Spleen (tissue), 11 donors: Measurements from ENCODE around the gene GUCA1A. TPM values are rescaled to one million over a fixed set of nuclear protein-coding genes. Genes with fewer than 3 reads are reported as not detected.
"Not testable (repeated sequence)": the region's sequence is repeated elsewhere in the genome, so short reads cannot be mapped to it uniquely, and the experiment has no call there.

ENCODE experiments used
- DNase-seq: peaks from one replicate; pipeline ENCODE4 v3.0.0-alpha.2; 2020
- H3K27ac ChIP-seq, 8 donors: fragments of 200-600 bp; sonication (generic) in 7 of 8; 1 replicate in 4 of 8; 2 replicates in 4 of 8; pipeline versions ENCODE4 v1.5.0 to v1.8.0; 2016 to 2021; ENCODE audit warnings: inconsistent platforms in 4 of 8, mild to moderate bottlenecking in 4 of 8, moderate library complexity in 1 of 8
- H3K27me3 ChIP-seq, 7 donors: fragments of 200-600 bp; sonication (generic) in 6 of 7; replicated peaks in 1 of 7; 1 replicate in 4 of 7; 2 replicates in 3 of 7; pipeline versions ENCODE4 v1.5.0 to v1.8.0; 2016 to 2021; ENCODE audit warnings: inconsistent platforms in 3 of 7, mild to moderate bottlenecking in 1 of 7
- H3K36me3 ChIP-seq, 6 donors: fragments of 200-600 bp; sonication (generic) in 5 of 6; 1 replicate in 4 of 6; 2 replicates in 2 of 6; pipeline versions ENCODE4 v1.5.0 to v1.8.0; 2016 to 2021; ENCODE audit warnings: inconsistent platforms in 2 of 6
- H3K4me1 ChIP-seq, 6 donors: fragments of 200-600 bp; sonication (generic) in 5 of 6; 1 replicate in 3 of 6; 2 replicates in 3 of 6; pipeline versions ENCODE4 v1.5.0 to v1.8.0; 2016 to 2021; ENCODE audit warnings: inconsistent platforms in 3 of 6
- H3K4me3 ChIP-seq, 8 donors: fragments of 200-600 bp; sonication (generic) in 7 of 8; 1 replicate in 4 of 8; 2 replicates in 4 of 8; pipeline versions ENCODE4 v1.5.0 to v1.8.0; 2016 to 2021; ENCODE audit warnings: inconsistent platforms in 4 of 8, mild to moderate bottlenecking in 4 of 8, moderate library complexity in 2 of 8
- H3K9me3 ChIP-seq, 8 donors: fragments of 200-600 bp; sonication (generic) in 7 of 8; 1 replicate in 4 of 8; 2 replicates in 4 of 8; pipeline versions ENCODE4 v1.5.0 to v1.8.0; 2016 to 2021; ENCODE audit warnings: inconsistent platforms in 4 of 8
- POLR2A ChIP-seq, 3 donors: fragments of 450-650 bp; IDR thresholded peaks; one replicate each; pipeline ENCODE4 v1.5.1; 2017; ENCODE audit warnings: antibody characterized with exemption in 3 of 3, mild to moderate bottlenecking in 1 of 3
- POLR2AphosphoS5 ChIP-seq, 3 donors: sonication (generic); formaldehyde crosslinking; IDR thresholded peaks; one replicate each; pipeline ENCODE4 v1.5.1; 2017; ENCODE audit warnings: antibody characterized with exemption in 3 of 3
- WGBS, 5 donors: extraction: QIAGEN DNeasy Blood & Tissue Kit in 3 of 5; methylation state at CpG; one replicate each; pipeline versions ENCODE4 v1.1.5 to v1.1.7; 2013 to 2018; 5-methylcytosine and 5-hydroxymethylcytosine counted together
- intact Hi-C: fragments of 100-400 bp; cut with DNase I; formaldehyde crosslinking; loops from one replicate; pipeline ENCODE4 v1.15.0; 2023; ENCODE audit warnings: low total_unique reads
- polyA plus RNA-seq, 3 donors: library from polyadenylated mRNA; stranded (reverse); fragments of 200-250 nt; gene quantifications; one replicate each; pipeline ENCODE4 v1.2.1, GENCODE V29; 2013
- total RNA-seq, 7 donors: library from RNA; depleted of rRNA in 3 of 7; stranded (reverse); fragments of >200 nt in 3 of 7; fragmentation: NEBNext Ultra II Directional in 4 of 7; extraction: Animal tissue kit (Norgen Biotek cat#: 25700) in 4 of 7; gene quantifications; one replicate each; pipeline versions ENCODE4 v1.1.0 to v1.2.1, GENCODE V29; 2016 to 2021
- TF ChIP-seq, protein P1 (sequence below), 11 experiments: fragments of 200-600 bp in 7 of 11; fragments of 450-650 bp in 4 of 11; sonication (generic) in 4 of 11; IDR thresholded peaks in 8 of 11; conservative IDR thresholded peaks in 3 of 11; 1 replicate in 7 of 11; 2 replicates in 4 of 11; pipeline versions ENCODE4 v1.4.0 to v1.8.0; 2016 to 2021; ENCODE audit warnings: antibody characterized with exemption in 11 of 11, inconsistent platforms in 4 of 11, mild to moderate bottlenecking in 1 of 11
- donor health status: healthy with polysubstance abuse.
- donor health status: DM: no; HTN: no; CAD: no; lungs with moderate emphysema.
- donor health status: DM: no; HTN: no; CAD: no.
- donor health status: Bipolar disorder and iron deficiency.
- donor health status: healthy.
- donor health status: DM: no; HTN: no; CAD: no.
- donor health status: DM: yes; HTN: yes; CAD: no.

Gene GUCA1A
- total and polyA plus RNA-seq, 10 donors: 0.11 TPM; not detected in 9

DNA sequence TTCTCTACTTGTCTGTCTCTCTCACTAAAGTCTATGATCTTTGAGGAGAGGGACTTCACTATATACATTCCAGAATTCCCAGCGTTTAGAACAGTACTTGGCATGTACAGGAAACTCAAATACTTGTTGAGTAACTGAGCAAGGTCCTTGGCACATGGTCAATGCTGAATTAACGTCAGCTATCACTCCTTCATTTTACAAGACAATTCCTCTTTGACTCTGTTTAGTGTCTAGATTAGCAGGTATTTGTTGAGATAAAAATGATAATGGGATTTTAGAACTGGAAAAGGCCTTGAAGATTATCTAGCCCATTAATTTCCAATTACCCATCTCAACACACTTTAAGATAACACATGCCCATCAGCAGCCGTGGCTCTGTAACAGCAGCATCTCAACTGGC lies 28.2 kb downstream of the GUCA1A start:
- no peaks in the 10 kb centered on the region for H3K27me3 ChIP-seq
- TF ChIP-seq POLR2A (IDR thresholded peaks at IDR 0.05): no peak
- TF ChIP-seq, protein P1, sequence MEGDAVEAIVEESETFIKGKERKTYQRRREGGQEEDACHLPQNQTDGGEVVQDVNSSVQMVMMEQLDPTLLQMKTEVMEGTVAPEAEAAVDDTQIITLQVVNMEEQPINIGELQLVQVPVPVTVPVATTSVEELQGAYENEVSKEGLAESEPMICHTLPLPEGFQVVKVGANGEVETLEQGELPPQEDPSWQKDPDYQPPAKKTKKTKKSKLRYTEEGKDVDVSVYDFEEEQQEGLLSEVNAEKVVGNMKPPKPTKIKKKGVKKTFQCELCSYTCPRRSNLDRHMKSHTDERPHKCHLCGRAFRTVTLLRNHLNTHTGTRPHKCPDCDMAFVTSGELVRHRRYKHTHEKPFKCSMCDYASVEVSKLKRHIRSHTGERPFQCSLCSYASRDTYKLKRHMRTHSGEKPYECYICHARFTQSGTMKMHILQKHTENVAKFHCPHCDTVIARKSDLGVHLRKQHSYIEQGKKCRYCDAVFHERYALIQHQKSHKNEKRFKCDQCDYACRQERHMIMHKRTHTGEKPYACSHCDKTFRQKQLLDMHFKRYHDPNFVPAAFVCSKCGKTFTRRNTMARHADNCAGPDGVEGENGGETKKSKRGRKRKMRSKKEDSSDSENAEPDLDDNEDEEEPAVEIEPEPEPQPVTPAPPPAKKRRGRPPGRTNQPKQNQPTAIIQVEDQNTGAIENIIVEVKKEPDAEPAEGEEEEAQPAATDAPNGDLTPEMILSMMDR (IDR thresholded peaks at IDR 0.05 in 8 of 11, conservative IDR thresholded peaks at IDR 0.05 in 3 of 11): no peak
- TF ChIP-seq POLR2AphosphoS5 (IDR thresholded peaks at IDR 0.05): no peak
- peaks cover 0 to 49% (median 18%) of the 10 kb centered on the region in 6 donors for H3K36me3 ChIP-seq
- no peaks in the 10 kb centered on the region for H3K4me1 ChIP-seq
- H3K9me3 ChIP-seq: no peaks in the 10 kb centered on the region
- H3K27ac ChIP-seq: no peak overlapping the region
- intact Hi-C loops: no loop called here
- no peak overlapping the region for H3K4me3 ChIP-seq
- 59 to 79% (median 69%) methylated on average over 3 of the region's 3 CpGs for WGBS, 5 donors
- no peak for DNase-seq

DNA sequence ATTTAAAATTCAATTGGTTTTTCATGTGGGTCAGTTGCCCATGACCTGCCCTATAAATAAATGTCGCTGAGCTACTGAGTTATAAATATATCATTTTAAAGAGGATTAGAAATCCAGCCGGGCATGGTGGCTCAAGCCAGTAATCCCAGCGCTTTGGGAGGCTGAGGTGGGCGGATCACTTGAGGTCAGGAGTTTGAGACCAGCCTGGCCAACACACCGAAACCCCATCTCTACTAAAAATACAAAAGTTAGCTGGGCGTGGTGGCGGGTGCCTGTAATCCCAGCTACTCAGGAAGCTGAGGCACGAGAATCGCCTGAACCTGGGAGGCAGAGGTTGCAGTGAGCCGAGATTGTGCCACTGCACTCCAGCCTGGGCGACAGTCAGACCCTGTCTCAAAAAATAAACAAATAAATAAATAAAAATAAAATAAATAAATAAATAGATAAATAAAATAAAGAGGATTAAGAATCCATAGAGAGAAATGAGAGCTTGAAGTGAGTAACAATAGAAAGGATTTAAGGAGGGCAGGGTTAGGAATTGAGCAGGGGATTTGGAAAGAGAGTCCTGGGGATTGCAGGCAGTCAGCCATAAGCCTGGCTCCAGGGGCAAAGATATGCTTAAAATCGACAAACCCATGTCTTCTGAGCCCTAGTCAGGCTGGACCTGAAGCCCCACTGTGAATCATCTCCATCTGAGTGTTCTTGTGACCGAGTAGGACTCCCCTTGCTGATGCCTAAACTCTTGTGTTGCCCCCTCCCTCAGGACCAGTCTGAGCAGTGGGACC lies 29.2 kb downstream of the GUCA1A start:
- H3K9me3 ChIP-seq, H3K4me1 ChIP-seq, H3K27me3 ChIP-seq, H3K4me3 ChIP-seq, intact Hi-C loops, DNase-seq, H3K27ac ChIP-seq: not testable (repeated sequence)
- 93 to 95% (median 94%) methylated on average over 13 of the region's 13 CpGs for WGBS, 5 donors
- peaks cover 1 to 58% (median 27%) of the 10 kb centered on the region in 6 donors for H3K36me3 ChIP-seq

DNA sequence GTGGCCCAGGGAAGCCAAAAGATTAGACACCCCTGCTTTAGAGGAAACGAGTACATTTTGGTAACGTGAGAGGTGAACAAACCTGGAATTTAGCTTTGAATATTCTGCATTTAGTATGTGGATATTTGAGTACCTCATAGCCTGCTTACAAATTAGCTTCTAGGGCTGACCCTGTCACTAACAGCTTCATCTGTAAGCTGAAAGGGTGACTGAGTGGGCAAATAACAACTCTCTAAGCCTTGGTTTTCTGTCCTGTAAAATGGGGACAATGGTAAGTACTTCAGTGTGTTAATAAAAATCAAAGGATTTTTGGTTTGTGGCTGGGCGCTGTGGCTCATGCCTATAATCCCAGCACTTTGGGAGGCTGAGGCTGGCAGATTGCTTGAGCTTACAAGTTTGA lies 30.0 kb downstream of the GUCA1A start:
- Histone ChIP-seq H3K27ac (no peak overlapping the region), H3K36me3 (peaks cover 2 to 67% (median 35%) of the 10 kb centered on the region in 6 donors), H3K4me3 (no peak overlapping the region), H3K4me1 (no peaks in the 10 kb centered on the region), H3K9me3 (no peaks in the 10 kb centered on the region), H3K27me3 (no peaks in the 10 kb centered on the region)
- intact Hi-C loops: no loop called here
- no peak for DNase-seq
- TF ChIP-seq POLR2AphosphoS5 (IDR thresholded peaks at IDR 0.05) (no peak), POLR2A (IDR thresholded peaks at IDR 0.05) (no peak)
- TF ChIP-seq, protein P1 (IDR thresholded peaks at IDR 0.05 in 8 of 11, conservative IDR thresholded peaks at IDR 0.05 in 3 of 11): no peak
- WGBS, 5 donors: 92 to 100% (median 99%) methylated on average over 3 of the region's 3 CpGs

DNA sequence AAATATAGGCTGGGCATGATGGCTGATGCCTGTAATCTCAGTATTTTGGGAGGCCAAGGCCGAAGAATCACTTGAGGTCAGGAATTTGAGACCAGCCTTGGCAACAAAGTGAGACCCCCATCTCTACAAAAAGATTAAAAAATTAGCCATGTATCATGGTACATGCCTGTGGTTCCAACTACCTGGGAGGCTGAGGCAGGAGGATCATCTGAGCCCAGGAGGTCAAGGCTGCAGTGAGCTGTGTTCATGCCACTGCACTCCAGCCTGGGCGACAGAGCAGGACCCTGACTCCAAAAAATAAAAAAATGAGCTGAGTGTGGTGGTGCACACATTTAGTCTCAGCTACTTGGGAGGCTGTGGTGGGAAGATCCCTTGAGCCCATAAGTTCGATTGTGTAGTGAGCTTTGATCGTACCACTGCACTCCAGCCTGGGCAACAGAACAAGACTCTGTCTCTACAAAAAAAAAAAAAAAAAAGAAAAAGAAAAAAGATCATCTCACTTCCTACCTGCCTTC lies 31.7 kb downstream of the GUCA1A start:
- Histone ChIP-seq H3K36me3 (peaks cover 7 to 83% (median 52%) of the 10 kb centered on the region in 6 donors), H3K27ac (no peak overlapping the region), H3K4me1 (no peaks in the 10 kb centered on the region), H3K27me3 (no peaks in the 10 kb centered on the region), H3K9me3 (no peaks in the 10 kb centered on the region), H3K4me3 (no peak overlapping the region)
- DNase-seq: no peak
- WGBS, 5 donors: 97 to 100% (median 98%) methylated on average over 4 of the region's 4 CpGs
- no peak for TF ChIP-seq POLR2A (IDR thresholded peaks at IDR 0.05)
- TF ChIP-seq POLR2AphosphoS5 (IDR thresholded peaks at IDR 0.05): no peak
- TF ChIP-seq, protein P1 (IDR thresholded peaks at IDR 0.05 in 8 of 11, conservative IDR thresholded peaks at IDR 0.05 in 3 of 11): no peak
- intact Hi-C loops: no loop called here

DNA sequence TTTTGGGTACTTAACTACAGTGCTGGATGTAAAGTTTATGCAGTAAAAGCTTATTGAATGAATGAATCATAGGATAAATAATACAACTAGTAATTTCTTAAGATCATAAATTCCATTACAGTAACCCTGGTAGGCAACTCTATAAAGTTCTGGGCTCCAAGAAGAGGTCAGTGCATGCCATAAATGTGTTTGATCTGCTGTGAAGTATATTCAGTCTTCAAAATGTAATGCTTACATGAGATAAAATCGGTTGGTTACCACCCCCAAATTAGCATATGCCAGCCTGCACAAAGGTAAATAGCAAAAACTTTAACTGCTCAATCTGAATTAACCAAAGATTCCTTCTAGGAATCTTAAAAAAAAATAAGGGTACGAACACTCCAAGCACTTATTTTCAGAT lies 34.4 kb downstream of the GUCA1A start:
- intact Hi-C loops: not testable (repeated sequence)

More for the DNA sequence above, 34.4 kb downstream of the GUCA1A start:
- not testable (repeated sequence) for H3K27me3 ChIP-seq, DNase-seq, H3K27ac ChIP-seq, H3K4me3 ChIP-seq, H3K9me3 ChIP-seq
- Histone ChIP-seq H3K4me1 (peaks cover 0 to 16% (median 0%) of the 10 kb centered on the region in 6 donors), H3K36me3 (peaks cover 9 to 98% (median 71%) of the 10 kb centered on the region in 6 donors)
- 82 to 88% (median 87%) methylated on average over 2 of the region's 2 CpGs for WGBS, 5 donors
